GM12874 (cell line): ENCODE data around the gene UBL3.

Experiments
- TF ChIP-seq, protein P1 (sequence below): IDR thresholded peaks from 2 replicates; pipeline ENCODE4 v1.5.1; 2011; ENCODE audit warnings: low read depth, mild to moderate bottlenecking, control low read depth, low read length, moderate library complexity; ENCODE audit not compliant: insufficient read depth

The UBL3 gene

DNA sequence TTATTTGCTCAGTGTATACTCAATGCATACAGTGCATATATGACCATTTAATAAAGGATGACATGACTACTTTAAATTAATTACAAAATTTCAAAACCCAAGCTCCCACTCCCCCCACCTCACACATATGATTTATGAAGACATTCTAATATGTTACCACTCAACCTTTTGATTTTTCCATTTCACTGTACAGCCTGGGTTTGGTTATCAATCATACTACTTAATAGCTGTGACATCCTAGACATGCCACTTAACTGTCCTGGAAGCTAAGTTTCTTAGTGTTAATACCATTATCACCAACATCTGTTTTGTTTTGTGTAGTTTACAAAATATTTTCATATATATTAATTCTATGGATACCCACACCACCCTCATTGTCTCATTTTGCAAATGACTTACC is 42.2 kb downstream of the UBL3 start:
- TF ChIP-seq, protein P1, sequence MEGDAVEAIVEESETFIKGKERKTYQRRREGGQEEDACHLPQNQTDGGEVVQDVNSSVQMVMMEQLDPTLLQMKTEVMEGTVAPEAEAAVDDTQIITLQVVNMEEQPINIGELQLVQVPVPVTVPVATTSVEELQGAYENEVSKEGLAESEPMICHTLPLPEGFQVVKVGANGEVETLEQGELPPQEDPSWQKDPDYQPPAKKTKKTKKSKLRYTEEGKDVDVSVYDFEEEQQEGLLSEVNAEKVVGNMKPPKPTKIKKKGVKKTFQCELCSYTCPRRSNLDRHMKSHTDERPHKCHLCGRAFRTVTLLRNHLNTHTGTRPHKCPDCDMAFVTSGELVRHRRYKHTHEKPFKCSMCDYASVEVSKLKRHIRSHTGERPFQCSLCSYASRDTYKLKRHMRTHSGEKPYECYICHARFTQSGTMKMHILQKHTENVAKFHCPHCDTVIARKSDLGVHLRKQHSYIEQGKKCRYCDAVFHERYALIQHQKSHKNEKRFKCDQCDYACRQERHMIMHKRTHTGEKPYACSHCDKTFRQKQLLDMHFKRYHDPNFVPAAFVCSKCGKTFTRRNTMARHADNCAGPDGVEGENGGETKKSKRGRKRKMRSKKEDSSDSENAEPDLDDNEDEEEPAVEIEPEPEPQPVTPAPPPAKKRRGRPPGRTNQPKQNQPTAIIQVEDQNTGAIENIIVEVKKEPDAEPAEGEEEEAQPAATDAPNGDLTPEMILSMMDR: no peak

DNA sequence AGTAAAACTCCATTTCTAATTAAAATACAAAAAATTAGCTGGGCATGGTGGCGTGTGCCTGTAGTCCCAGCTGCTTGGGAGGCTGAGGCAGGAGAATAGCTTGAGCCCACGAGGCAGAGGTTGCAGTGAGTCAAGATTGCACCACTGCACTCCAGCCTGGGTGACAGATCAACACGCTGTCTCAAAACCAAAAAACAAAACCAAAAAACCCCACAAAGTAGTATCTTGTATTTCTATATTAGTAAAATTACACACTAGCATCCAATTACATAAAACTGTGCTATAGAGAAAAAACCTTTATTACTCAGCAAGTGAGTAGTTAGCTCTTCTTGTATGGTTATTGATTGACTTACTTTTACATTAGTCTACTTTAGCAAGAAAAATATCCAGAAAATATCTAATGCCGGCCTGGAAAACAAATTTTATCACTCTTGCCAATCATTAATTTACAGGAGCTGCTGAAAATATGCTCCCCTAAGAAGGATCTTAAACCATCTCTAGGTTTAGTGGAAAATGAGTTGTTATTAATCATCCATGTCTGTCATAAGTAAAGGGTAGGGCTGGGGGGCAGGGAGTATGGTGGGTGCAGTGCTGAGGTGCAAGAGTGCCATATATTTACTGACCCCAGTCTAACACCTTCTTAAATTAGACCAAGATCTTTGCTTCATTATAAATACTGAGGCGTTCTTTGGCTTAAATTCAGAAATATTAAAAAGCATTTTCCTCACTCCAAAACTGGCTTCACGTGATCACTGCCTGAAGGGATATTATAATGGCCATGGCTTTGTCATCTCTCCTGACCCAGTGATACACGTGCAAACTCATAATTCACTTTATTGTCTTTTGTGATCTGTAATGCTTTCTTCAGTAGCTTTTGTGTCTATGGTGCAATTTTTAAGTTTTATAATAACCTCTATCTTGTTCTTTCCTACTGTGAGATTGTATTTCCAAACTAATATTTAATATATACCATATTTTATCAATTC is 44.1 kb downstream of the UBL3 start:
- TF ChIP-seq, protein P1: no peak

DNA sequence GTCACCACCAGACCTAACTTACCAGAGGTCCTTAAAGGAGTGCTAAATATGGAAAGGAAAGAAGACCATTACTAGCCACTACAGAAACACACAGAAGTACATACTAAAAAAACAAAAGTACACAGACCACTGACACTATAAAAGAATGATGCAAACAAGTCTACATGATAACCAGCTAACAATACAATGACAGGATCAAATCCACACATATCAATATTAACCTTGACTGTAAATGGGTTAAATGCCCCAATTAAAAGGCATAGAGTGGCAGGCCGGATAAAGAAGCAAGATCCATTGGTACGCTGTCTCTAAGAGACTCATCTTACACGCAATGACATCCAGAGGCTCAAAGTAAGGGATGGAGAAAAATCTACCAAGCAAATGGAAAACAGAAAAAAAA is 47.2 kb downstream of the UBL3 start:
- TF ChIP-seq, protein P1: no peak

DNA sequence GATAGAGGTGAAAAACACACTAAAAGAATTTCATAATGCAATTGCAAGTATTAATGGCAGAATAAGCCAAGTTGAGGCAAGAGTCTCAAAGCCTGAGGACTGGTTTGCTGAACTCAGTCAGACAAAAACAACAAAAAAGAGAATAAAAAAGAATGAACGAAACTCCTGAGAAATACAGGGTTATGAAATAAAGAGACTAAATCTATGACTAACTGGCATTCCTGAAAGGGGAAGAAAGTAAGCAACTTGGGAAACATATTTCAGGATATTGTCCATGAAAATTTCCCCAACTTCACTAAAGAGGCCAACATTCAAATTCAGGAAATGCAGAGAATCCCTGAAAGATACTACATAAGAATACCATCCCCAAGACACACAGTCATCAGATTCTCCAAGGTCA is 47.8 kb downstream of the UBL3 start:
- TF ChIP-seq, protein P1: no peak

DNA sequence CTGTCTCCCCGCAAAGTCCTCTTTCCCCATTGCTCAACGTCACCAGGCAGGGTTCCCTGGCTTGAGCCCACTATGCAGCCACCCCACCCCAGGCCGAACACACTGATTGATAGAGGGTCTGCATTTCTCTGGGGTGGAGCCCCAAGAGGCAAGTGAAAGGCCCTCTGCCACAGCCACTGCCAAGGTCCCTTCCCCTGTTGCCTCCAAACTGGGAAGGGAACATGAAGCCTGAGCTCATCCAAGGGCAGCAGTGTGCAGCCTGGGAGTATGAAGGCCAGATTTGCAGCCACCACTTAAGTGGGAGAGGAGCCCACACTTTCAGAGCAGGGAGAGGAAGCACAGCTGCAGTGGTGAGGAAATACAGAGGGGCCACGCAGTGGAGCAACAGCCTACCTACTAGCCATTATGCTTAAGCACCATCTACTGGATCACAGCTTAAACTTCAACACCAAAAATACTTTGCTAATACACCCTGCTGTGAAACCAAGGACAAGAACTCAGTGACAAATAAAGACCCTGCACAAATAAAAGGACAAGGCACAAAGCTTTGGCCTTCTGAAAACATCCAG is 48.6 kb downstream of the UBL3 start:
- TF ChIP-seq, protein P1: no peak

DNA sequence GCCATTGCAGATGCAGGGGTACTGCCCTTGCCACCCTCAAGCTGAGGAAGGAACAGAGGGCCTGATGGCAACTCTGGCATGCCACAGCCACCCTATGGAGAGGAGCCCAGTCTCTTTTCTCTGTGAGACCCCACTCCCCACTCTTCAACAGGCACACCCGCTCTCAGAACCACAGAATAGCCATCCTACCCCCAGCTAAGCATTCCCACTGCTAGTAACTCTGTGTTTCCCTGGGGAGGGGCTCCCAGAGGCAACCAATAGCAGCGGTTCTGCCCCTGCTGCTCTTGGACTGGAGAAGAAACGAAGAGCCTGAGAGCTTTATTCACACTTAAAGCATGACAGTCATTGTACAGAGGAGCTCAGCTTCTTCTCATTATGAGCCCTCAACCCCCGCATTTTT is 49.3 kb downstream of the UBL3 start:
- TF ChIP-seq, protein P1: no peak

DNA sequence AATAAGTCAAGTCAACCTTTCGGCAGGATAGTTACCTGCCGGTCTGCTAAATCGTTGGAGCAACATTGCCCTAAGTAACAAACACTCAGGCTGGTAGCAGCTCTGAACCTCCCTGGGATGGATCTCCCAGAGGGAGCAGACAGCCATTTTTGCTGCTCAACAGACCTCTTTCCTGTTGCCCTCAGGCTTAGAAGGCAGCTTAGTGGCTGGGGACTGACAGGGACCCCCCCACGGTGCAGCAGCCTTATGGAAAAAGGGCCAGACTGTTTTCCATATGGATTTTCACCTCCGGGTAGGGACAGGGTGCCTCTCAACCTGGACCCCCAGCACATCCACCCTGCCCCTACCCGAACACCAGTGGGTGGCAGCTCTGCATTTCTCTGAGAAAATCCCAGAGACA is 49.7 kb downstream of the UBL3 start:
- TF ChIP-seq, protein P1: no peak
